ENCODE measurements around the gene STPG4.

Gene STPG4

DNA sequence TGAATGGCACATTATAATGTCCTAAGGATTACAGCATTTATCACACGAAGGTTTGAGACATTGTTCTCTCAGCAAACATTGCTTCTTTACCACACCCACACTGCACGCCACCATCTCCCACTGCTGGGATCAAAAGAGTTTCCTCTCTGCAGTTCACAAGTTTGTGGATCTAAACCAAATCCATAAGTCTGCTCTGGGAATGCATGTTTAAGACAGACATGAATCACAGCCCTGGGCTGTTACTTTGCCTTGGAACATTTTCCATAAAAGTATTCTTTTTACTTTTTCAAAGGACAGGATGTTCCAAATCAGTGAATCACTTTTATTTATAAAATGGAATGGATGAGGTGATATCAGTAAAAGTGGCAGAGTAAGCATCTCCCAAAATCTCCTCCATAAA lies 36.1 kb downstream of the STPG4 start:
- Histone ChIP-seq H3K4me3 (IDR thresholded peaks at IDR 0.05; ENCODE audit: insufficient read depth, low read depth, low read length) (no peak overlapping the region), H3K79me2 (ENCODE audit: insufficient read depth, low read depth) (no peaks in the 10 kb centered on the region), H2AFZ (ENCODE audit: low read depth) (no peak overlapping the region), H3K27me3 (ENCODE audit: insufficient read depth, low read depth) (no peaks in the 10 kb centered on the region), H3K4me1 (ENCODE audit: low read depth, poor library complexity, severe bottlenecking) (no peaks in the 10 kb centered on the region), H4K20me1 (ENCODE audit: insufficient read depth) (no peaks in the 10 kb centered on the region), H3K27ac (no peak overlapping the region), H3K4me2 (no peak overlapping the region), H3K9ac (no peak overlapping the region), H3K36me3 (ENCODE audit: insufficient read depth) (no peaks in the 10 kb centered on the region)
- TF ChIP-seq, protein P1, sequence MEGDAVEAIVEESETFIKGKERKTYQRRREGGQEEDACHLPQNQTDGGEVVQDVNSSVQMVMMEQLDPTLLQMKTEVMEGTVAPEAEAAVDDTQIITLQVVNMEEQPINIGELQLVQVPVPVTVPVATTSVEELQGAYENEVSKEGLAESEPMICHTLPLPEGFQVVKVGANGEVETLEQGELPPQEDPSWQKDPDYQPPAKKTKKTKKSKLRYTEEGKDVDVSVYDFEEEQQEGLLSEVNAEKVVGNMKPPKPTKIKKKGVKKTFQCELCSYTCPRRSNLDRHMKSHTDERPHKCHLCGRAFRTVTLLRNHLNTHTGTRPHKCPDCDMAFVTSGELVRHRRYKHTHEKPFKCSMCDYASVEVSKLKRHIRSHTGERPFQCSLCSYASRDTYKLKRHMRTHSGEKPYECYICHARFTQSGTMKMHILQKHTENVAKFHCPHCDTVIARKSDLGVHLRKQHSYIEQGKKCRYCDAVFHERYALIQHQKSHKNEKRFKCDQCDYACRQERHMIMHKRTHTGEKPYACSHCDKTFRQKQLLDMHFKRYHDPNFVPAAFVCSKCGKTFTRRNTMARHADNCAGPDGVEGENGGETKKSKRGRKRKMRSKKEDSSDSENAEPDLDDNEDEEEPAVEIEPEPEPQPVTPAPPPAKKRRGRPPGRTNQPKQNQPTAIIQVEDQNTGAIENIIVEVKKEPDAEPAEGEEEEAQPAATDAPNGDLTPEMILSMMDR (conservative IDR thresholded peaks at IDR 0.05; ENCODE audit: low read depth, low read length), result no peak

DNA sequence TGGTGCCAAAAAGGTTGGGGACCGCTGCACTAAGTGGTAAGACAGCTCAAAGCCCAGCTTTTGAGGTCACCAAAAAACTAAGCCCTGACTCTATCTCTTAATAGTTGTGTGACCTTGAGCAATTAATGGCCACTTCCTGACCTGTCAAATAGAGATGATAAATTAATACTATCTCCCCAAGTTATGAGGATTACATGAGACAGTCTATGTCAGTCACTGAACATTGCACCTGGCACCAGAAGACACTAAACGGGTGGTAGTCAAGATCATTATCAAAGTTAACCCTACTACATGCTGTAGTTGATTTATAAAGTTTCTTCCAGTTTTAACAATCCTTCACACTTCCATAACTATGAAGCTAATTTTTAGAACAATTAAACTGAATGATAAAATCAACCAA lies 36.5 kb downstream of the STPG4 start:
- H3K4me2 ChIP-seq, result no peak overlapping the region
- no peak overlapping the region for H2AFZ ChIP-seq (ENCODE audit: low read depth)
- H3K9ac ChIP-seq, result no peak overlapping the region

DNA sequence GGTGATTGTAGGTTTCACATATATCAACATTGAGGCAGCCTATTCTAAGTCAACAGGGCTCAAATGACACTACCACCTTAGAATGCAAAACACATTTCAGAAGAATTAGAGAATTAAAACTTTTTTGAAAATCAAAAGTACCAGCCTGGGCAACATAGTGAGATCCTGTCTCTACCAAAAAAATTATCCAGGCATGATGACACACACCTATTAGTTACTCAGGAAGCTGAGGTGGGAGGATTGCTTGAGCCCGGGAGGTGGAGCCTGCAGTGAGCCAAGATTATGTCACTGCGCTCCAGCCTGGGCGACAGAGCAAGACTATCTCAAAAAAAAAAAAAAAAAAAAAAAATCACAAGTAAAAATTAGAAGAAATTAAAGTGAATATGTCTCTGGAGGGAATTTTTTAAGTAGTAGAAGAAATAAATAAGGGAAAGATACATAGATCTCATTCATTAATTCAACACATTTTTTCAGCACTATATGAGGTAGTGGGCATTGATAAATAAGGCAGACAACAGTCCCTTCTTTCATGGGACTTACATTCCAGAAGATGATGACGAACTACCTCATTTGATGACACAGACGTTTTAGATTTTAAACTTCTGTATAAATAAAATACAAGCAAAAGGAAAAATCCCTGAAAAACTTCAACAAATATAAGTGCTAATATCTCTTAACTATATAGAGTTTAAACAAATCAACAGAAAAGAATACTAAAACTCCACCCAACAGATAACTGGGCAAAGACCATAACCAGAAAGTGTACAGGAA lies 42.3 kb downstream of the STPG4 start:
- no peaks in the 10 kb centered on the region for H3K36me3 ChIP-seq (ENCODE audit: insufficient read depth)
- no peaks in the 10 kb centered on the region for H3K79me2 ChIP-seq (ENCODE audit: insufficient read depth, low read depth)
- H3K4me2 ChIP-seq, result no peak overlapping the region
- H4K20me1 ChIP-seq (ENCODE audit: insufficient read depth), result no peaks in the 10 kb centered on the region
- H3K27ac ChIP-seq, result no peak overlapping the region
- TF ChIP-seq, protein P1 (conservative IDR thresholded peaks at IDR 0.05; ENCODE audit: low read depth, low read length), result no peak
- no peak overlapping the region for H3K4me3 ChIP-seq (IDR thresholded peaks at IDR 0.05; ENCODE audit: insufficient read depth, low read depth, low read length)
- H3K27me3 ChIP-seq (ENCODE audit: insufficient read depth, low read depth), result no peaks in the 10 kb centered on the region
- H3K9ac ChIP-seq, result no peak overlapping the region
- no peak overlapping the region for H2AFZ ChIP-seq (ENCODE audit: low read depth)
- no peaks in the 10 kb centered on the region for H3K4me1 ChIP-seq (ENCODE audit: low read depth, poor library complexity, severe bottlenecking)

More for the DNA sequence above, 36.5 kb downstream of the STPG4 start:
- TF ChIP-seq, protein P1 (conservative IDR thresholded peaks at IDR 0.05; ENCODE audit: low read depth, low read length), result no peak
- no peaks in the 10 kb centered on the region for H3K4me1 ChIP-seq (ENCODE audit: low read depth, poor library complexity, severe bottlenecking)
- H3K79me2 ChIP-seq (ENCODE audit: insufficient read depth, low read depth), result no peaks in the 10 kb centered on the region
- no peak overlapping the region for H3K27ac ChIP-seq
- H3K4me3 ChIP-seq (IDR thresholded peaks at IDR 0.05; ENCODE audit: insufficient read depth, low read depth, low read length), result no peak overlapping the region
- no peaks in the 10 kb centered on the region for H3K36me3 ChIP-seq (ENCODE audit: insufficient read depth)
- H4K20me1 ChIP-seq (ENCODE audit: insufficient read depth), result no peaks in the 10 kb centered on the region
- no peaks in the 10 kb centered on the region for H3K27me3 ChIP-seq (ENCODE audit: insufficient read depth, low read depth)

DNA sequence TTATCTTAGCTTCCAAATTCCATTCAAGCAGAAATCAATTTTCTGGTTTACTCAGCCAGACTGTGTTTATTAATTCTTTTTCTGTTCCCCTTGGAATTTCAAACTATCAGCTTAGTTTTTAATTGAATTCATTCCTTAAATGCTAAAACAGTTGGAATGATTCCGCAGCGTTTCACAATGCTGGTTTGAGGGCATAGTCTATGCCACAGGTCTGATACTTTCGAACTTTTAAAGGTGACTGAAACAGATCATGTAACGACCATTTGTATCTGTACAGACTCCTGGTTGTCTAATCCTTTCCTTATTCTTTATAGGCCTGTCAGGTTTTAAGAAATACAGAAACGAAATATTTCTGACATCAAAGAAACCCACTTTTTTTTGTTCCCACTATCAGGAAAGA lies 45.4 kb downstream of the STPG4 start:
- Histone ChIP-seq H3K9ac (no peak overlapping the region), H3K79me2 (ENCODE audit: insufficient read depth, low read depth) (no peaks in the 10 kb centered on the region), H2AFZ (ENCODE audit: low read depth) (no peak overlapping the region), H3K27me3 (ENCODE audit: insufficient read depth, low read depth) (no peaks in the 10 kb centered on the region), H3K36me3 (ENCODE audit: insufficient read depth) (no peaks in the 10 kb centered on the region), H3K4me3 (IDR thresholded peaks at IDR 0.05; ENCODE audit: insufficient read depth, low read depth, low read length) (no peak overlapping the region), H3K4me2 (no peak overlapping the region), H3K4me1 (ENCODE audit: low read depth, poor library complexity, severe bottlenecking) (no peaks in the 10 kb centered on the region), H4K20me1 (ENCODE audit: insufficient read depth) (no peaks in the 10 kb centered on the region), H3K27ac (no peak overlapping the region)
- TF ChIP-seq, protein P1 (conservative IDR thresholded peaks at IDR 0.05; ENCODE audit: low read depth, low read length), result no peak

Measured in KMS-11 (cell line).